ENCODE measurements around the gene ELMO2. TPM values are rescaled to one million over a fixed set of nuclear protein-coding genes. Genes with fewer than 3 reads are reported as not detected.

The ELMO2 gene
- total RNA-seq, 1 experiment from 2014 or later, result 28.4 TPM

GRCh38 chr20:46322641-46323040 is 83.8 kb downstream of the ELMO2 start:
- DNase-seq (ENCODE audit: low spot score), result no peak
- ATAC-seq, result no peak
- H3K4me3 Mint-ChIP-seq, result no peak overlapping the region
- no peaks in the 10 kb centered on the region for H3K27me3 Mint-ChIP-seq (ENCODE audit: low read depth)
- no peaks in the 10 kb centered on the region for H3K36me3 Mint-ChIP-seq
- TF ChIP-seq PRDM15 (CRISPR knock-in tag; IDR thresholded peaks at IDR 0.05), result no peak
- ChIA-PET CTCF (interaction anchor here (1.5 to 1.6 kb wide), 2 partner anchors 10 to 26 kb away, joined by 6 to 13 read pairs; no protein-coding TSS in a partner anchor), POLR2A (interaction anchor here (1.1 kb wide), 1 partner anchor 16 kb away, joined by 3 read pairs; no protein-coding TSS in a partner anchor)
- H3K9me3 Mint-ChIP-seq, result no peaks in the 10 kb centered on the region
- H3K4me1 Mint-ChIP-seq, result no peaks in the 10 kb centered on the region
- H3K27ac Mint-ChIP-seq, result no peak overlapping the region

GRCh38 chr20:46317685-46318177 is 88.7 kb downstream of the ELMO2 start:
- POLR2A ChIA-PET, result no interaction called here
- TF ChIP-seq GABPB1 (CRISPR knock-in tag; IDR thresholded peaks at IDR 0.05) (no peak), ESRRA (CRISPR knock-in tag; IDR thresholded peaks at IDR 0.05; ENCODE audit: borderline replicate concordance) (no peak), ZNF512 (CRISPR knock-in tag; IDR thresholded peaks at IDR 0.05; ENCODE audit: borderline replicate concordance) (no peak), ELF4 (CRISPR knock-in tag; IDR thresholded peaks at IDR 0.05; ENCODE audit: low read depth) (no peak), TEAD1 (CRISPR knock-in tag; IDR thresholded peaks at IDR 0.05) (no peak)
- H3K9me3 Mint-ChIP-seq, result no peaks in the 10 kb centered on the region
- CTCF ChIA-PET, result interaction anchor here (1.4 to 4.1 kb wide), 3 partner anchors 9 to 31 kb away, joined by 6 to 18 read pairs (median 9); no protein-coding TSS in a partner anchor
- ATAC-seq (no peak), DNase-seq (ENCODE audit: low spot score) (no peak)
- H3K4me3 Mint-ChIP-seq, result no peak overlapping the region
- peaks cover 32% of the 10 kb centered on the region for H3K27me3 Mint-ChIP-seq (ENCODE audit: low read depth)
- no peaks in the 10 kb centered on the region for H3K36me3 Mint-ChIP-seq
- no peak overlapping the region for H3K27ac Mint-ChIP-seq
- H3K4me1 Mint-ChIP-seq, result 0 out of 2 replicates have a peak, but pooled peaks cover 2% of the 10 kb centered on the region

GRCh38 chr20:46316984-46317684 is 89.3 kb downstream of the ELMO2 start:
- peaks cover 3% of the 10 kb centered on the region for H3K4me1 Mint-ChIP-seq
- no peaks in the 10 kb centered on the region for H3K36me3 Mint-ChIP-seq
- no peak overlapping the region for H3K27ac Mint-ChIP-seq
- ChIA-PET CTCF (interaction anchor here (0.8 to 4.1 kb wide), 5 partner anchors 9 to 188 kb away, joined by 3 to 18 read pairs (median 6); no protein-coding TSS in a partner anchor), POLR2A (no interaction called here)
- ATAC-seq (no peak), DNase-seq (ENCODE audit: low spot score) (no peak)
- H3K4me3 Mint-ChIP-seq, result no peak overlapping the region
- no peaks in the 10 kb centered on the region for H3K9me3 Mint-ChIP-seq
- no peak for TF ChIP-seq ZSCAN18 (CRISPR knock-in tag; IDR thresholded peaks at IDR 0.05)
- TF ChIP-seq NR3C1 (CRISPR knock-in tag; conservative IDR thresholded peaks at IDR 0.05; ENCODE audit: low read depth), result no peak
- TF ChIP-seq ZNF396 (CRISPR knock-in tag; IDR thresholded peaks at IDR 0.05; ENCODE audit: borderline replicate concordance), result no peak
- TF ChIP-seq ARID4B (CRISPR knock-in tag; IDR thresholded peaks at IDR 0.05; ENCODE audit: borderline replicate concordance), result no peak
- TF ChIP-seq ZNF232 (CRISPR knock-in tag; IDR thresholded peaks at IDR 0.05), result no peak
- TF ChIP-seq ZNF423 (CRISPR knock-in tag; IDR thresholded peaks at IDR 0.05), result no peak
- no peak for TF ChIP-seq USF1 (CRISPR knock-in tag; IDR thresholded peaks at IDR 0.05)
- TF ChIP-seq TEAD4 (CRISPR knock-in tag; IDR thresholded peaks at IDR 0.05), result no peak
- no peak for TF ChIP-seq TEAD1 (CRISPR knock-in tag; IDR thresholded peaks at IDR 0.05)
- TF ChIP-seq IRF1 (CRISPR knock-in tag; IDR thresholded peaks at IDR 0.05), result no peak
- no peak for TF ChIP-seq JAZF1 (CRISPR knock-in tag; IDR thresholded peaks at IDR 0.05)
- TF ChIP-seq KAT7 (CRISPR knock-in tag; IDR thresholded peaks at IDR 0.05; ENCODE audit: borderline replicate concordance), result no peak
- peaks cover 38% of the 10 kb centered on the region for H3K27me3 Mint-ChIP-seq (ENCODE audit: low read depth)
